ENCODE data around the gene AGER.

DNA sequence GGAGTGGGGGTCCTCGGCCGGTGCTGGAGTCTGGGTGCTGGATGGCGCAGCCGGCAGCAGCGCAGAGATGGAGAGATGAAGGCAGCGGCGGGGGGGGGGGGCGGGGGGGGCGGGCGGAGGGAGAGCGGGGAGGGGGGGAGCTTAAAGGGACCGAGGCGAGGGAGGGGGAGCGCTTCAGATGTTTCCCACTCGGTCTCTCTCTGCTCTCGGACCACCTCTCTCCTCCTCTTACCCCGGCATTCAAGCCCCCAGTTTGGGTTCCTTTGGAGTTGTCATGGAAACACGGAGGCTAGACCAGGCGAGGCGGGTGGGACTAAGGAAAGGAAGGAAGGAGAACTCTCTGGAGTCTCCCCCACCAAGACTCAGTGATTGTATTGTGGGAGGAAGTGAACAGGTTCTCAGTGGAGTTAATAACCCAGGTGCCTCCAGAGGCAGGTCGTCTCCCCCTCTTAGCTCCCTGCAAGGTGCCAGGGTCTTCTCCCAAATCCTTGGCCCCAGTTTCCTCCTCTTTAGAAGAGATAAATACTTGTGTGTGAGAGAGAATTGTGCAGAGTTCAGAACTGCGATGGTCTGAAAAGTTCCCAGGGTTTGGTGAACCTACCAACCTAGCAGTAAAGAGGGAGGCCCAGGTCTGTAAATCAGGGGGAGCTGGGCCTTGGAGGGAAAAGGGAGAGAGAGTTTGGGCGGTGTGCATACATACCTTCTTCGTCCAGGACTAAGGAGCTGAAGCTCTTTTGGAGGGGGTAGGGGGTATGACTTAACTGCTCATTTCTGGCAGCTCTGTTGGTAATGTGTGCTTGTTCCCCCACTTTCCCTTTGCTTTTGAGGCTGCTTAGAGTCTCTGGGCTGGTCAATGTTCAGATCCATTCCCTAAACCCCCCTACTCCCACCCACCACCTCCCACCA, 31.9 kb downstream of the AGER start, which contains the start of gene PRRT1:
- TF ChIP-seq, protein P1, sequence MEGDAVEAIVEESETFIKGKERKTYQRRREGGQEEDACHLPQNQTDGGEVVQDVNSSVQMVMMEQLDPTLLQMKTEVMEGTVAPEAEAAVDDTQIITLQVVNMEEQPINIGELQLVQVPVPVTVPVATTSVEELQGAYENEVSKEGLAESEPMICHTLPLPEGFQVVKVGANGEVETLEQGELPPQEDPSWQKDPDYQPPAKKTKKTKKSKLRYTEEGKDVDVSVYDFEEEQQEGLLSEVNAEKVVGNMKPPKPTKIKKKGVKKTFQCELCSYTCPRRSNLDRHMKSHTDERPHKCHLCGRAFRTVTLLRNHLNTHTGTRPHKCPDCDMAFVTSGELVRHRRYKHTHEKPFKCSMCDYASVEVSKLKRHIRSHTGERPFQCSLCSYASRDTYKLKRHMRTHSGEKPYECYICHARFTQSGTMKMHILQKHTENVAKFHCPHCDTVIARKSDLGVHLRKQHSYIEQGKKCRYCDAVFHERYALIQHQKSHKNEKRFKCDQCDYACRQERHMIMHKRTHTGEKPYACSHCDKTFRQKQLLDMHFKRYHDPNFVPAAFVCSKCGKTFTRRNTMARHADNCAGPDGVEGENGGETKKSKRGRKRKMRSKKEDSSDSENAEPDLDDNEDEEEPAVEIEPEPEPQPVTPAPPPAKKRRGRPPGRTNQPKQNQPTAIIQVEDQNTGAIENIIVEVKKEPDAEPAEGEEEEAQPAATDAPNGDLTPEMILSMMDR (IDR thresholded peaks at IDR 0.05): no peak
- no peak for TF ChIP-seq POLR2A (IDR thresholded peaks at IDR 0.05)
